Neural progenitor cell (in vitro differentiated cells): Measurements from ENCODE around the gene PCDHA2. TPM values are rescaled to one million over a fixed set of nuclear protein-coding genes. Genes with fewer than 3 reads are reported as not detected.
"Not testable (repeated sequence)": the region's sequence is repeated elsewhere in the genome, so short reads cannot be mapped to it uniquely, and the experiment has no call there.

ENCODE experiments used
- DNase-seq: peaks from one replicate; pipeline ENCODE4 v3.0.0-alpha.2; 2016; ENCODE audit warnings: low spot score
- H2AFZ ChIP-seq: fragments of 200-600 bp; sonication (generic); replicated peaks from 2 replicates; pipeline ENCODE4 v1.6.1; 2016; ENCODE audit warnings: antibody characterized with exemption
- H3F3A ChIP-seq: fragments of 200-600 bp; sonication (generic); 2 replicates; pipeline ENCODE4 v1.6.1; 2016; ENCODE audit warnings: antibody characterized with exemption, low read depth
- H3K27ac ChIP-seq: fragments of 200-600 bp; sonication (generic); 2 replicates; pipeline ENCODE4 v1.5.1; 2016; ENCODE audit warnings: mild to moderate bottlenecking
- H3K27me3 ChIP-seq: fragments of 200-600 bp; sonication (generic); 2 replicates; pipeline ENCODE4 v1.6.1; 2016; ENCODE audit warnings: mild to moderate bottlenecking, moderate library complexity
- H3K36me3 ChIP-seq: fragments of 200-600 bp; sonication (generic); 2 replicates; pipeline ENCODE4 v1.5.1; 2016
- H3K4me1 ChIP-seq: fragments of 200-600 bp; sonication (generic); 2 replicates; pipeline ENCODE4 v1.6.1; 2016; ENCODE audit warnings: mixed run types
- H3K4me2 ChIP-seq: fragments of 200-600 bp; sonication (generic); 2 replicates; pipeline ENCODE4 v1.6.1; 2016
- H3K4me3 ChIP-seq: fragments of 200-600 bp; sonication (generic); 2 replicates; pipeline ENCODE4 v1.5.1; 2016
- H3K79me2 ChIP-seq: fragments of 200-600 bp; sonication (generic); 2 replicates; pipeline ENCODE4 v1.6.1; 2016; ENCODE audit warnings: low read depth
- H3K9ac ChIP-seq: fragments of 200-600 bp; sonication (generic); 2 replicates; pipeline ENCODE4 v1.6.1; 2016
- H3K9me3 ChIP-seq: fragments of 200-600 bp; sonication (generic); 2 replicates; pipeline ENCODE4 v1.5.1; 2016; ENCODE audit warnings: low read depth
- H4K20me1 ChIP-seq: fragments of 200-600 bp; sonication (generic); 2 replicates; pipeline ENCODE4 v1.6.1; 2016; ENCODE audit warnings: low read depth
- H3K27ac Mint-ChIP-seq: 3 replicates; pipeline ENCODE4 v1.8.0; 2021; ENCODE audit warnings: mixed read lengths
- H3K27me3 Mint-ChIP-seq: 2 replicates; pipeline ENCODE4 v1.8.0; 2022; ENCODE audit warnings: low read depth, mild to moderate bottlenecking, inconsistent platforms, moderate library complexity, mixed read lengths; ENCODE audit not compliant: insufficient read depth
- H3K36me3 Mint-ChIP-seq: 3 replicates; pipeline ENCODE4 v1.8.0; 2021; ENCODE audit warnings: mixed read lengths
- H3K4me1 Mint-ChIP-seq: 3 replicates; pipeline ENCODE4 v1.8.0; 2021; ENCODE audit warnings: mixed read lengths
- H3K4me3 Mint-ChIP-seq: 3 replicates; pipeline ENCODE4 v1.8.0; 2021; ENCODE audit warnings: mild to moderate bottlenecking, moderate library complexity, mixed read lengths
- H3K9me3 Mint-ChIP-seq: 3 replicates; pipeline ENCODE4 v1.8.0; 2020; ENCODE audit warnings: mixed read lengths
- CTCF ChIP-seq: fragments of 200-600 bp; sonication (generic); IDR thresholded peaks from 2 replicates; pipeline ENCODE4 v1.5.1; 2017; ENCODE audit warnings: antibody characterized with exemption, mild to moderate bottlenecking
- EZH2 ChIP-seq: fragments of 200-600 bp; sonication (generic); IDR thresholded peaks from 2 replicates; pipeline ENCODE4 v1.6.1; 2017; ENCODE audit warnings: antibody characterized with exemption, mild to moderate bottlenecking, moderate library complexity
- EZH2phosphoT487 ChIP-seq: fragments of 200-600 bp; sonication (generic); IDR thresholded peaks from 2 replicates; pipeline ENCODE4 v1.6.1; 2017; ENCODE audit warnings: antibody characterized with exemption
- total RNA-seq: library from RNA; depleted of rRNA; stranded (reverse); fragments of >200 nt; gene quantifications from 2 replicates; pipeline ENCODE4 v1.2.3, GENCODE V29; 2015; ENCODE audit warnings: low replicate concordance

The PCDHA2 gene
- total RNA-seq, 1 donor from 2014 or later, result 3.7 TPM

- no peaks in the 10 kb centered on the region for H3K4me1 ChIP-seq
- H3K4me3 Mint-ChIP-seq, result no peak within 1 kb of the TSS
- H3K9ac ChIP-seq, result no peak within 1 kb of the TSS
- H2AFZ ChIP-seq, result no peak within 1 kb of the TSS
- H3K27ac ChIP-seq, result no peak within 1 kb of the TSS
- H3K79me2 ChIP-seq, result no peaks in the 10 kb centered on the region
- H3F3A ChIP-seq, result no peaks in the 10 kb centered on the region
- H3K36me3 Mint-ChIP-seq, result peaks cover 24% of the 10 kb centered on the region
- no peak within 1 kb of the TSS for H3K4me2 ChIP-seq
- no peak for DNase-seq
- no peaks in the 10 kb centered on the region for H3K4me1 Mint-ChIP-seq
- peaks cover 42% of the 10 kb centered on the region for H3K9me3 Mint-ChIP-seq
- H3K9me3 ChIP-seq, result no peaks in the 10 kb centered on the region
- H3K36me3 ChIP-seq, result peaks cover 11% of the 10 kb centered on the region
- H3K4me3 ChIP-seq, result no peak within 1 kb of the TSS
- H3K27me3 Mint-ChIP-seq, result peaks cover 3% of the 10 kb centered on the region
- TF ChIP-seq CTCF, result no peak
- no peak for TF ChIP-seq EZH2
- TF ChIP-seq EZH2phosphoT487, result no peak
- H3K27ac Mint-ChIP-seq, result no peak within 1 kb of the TSS
- no peaks in the 10 kb centered on the region for H3K27me3 ChIP-seq
- no peaks in the 10 kb centered on the region for H4K20me1 ChIP-seq
Measured at GRCh38 chr5:140833993-140834392, 39.3 kb downstream of the PCDHA2 start, which contains the start of gene PCDHA7. Gene PCDHA7 (plus strand): TSS chr5:140834269. CDS start chr5:140834384, 115 bp downstream.

GRCh38 chr5:140834439-140835008, 39.9 kb downstream of the PCDHA2 start:
- H3K4me2 ChIP-seq, H3K9ac ChIP-seq, H3K4me3 ChIP-seq, H3F3A ChIP-seq, H2AFZ ChIP-seq, H3K27me3 ChIP-seq, H4K20me1 ChIP-seq, H3K27me3 Mint-ChIP-seq, DNase-seq, H3K79me2 ChIP-seq, H3K4me1 Mint-ChIP-seq, H3K4me1 ChIP-seq, H3K9me3 ChIP-seq, H3K4me3 Mint-ChIP-seq, H3K27ac Mint-ChIP-seq, H3K27ac ChIP-seq: not testable (repeated sequence)
- peaks cover 24% of the 10 kb centered on the region for H3K36me3 Mint-ChIP-seq
- peaks cover 39% of the 10 kb centered on the region for H3K9me3 Mint-ChIP-seq
- peaks cover 11% of the 10 kb centered on the region for H3K36me3 ChIP-seq

- H3K36me3 Mint-ChIP-seq, result peaks cover 28% of the 10 kb centered on the region
Measured at GRCh38 chr5:140835622-140836510, 41.2 kb downstream of the PCDHA2 start.

More at GRCh38 chr5:140835622-140836510, 41.2 kb downstream of the PCDHA2 start:
- Histone ChIP-seq H3K36me3 (peaks cover 11% of the 10 kb centered on the region), H3K27ac (no peak overlapping the region), H3K4me2 (no peak overlapping the region), H4K20me1 (no peaks in the 10 kb centered on the region), H3F3A (no peaks in the 10 kb centered on the region), H3K4me3 (no peak overlapping the region), H3K79me2 (no peaks in the 10 kb centered on the region), H3K9ac (no peak overlapping the region), H3K9me3 (no peaks in the 10 kb centered on the region), H2AFZ (no peak overlapping the region), H3K27me3 (no peaks in the 10 kb centered on the region), H3K4me1 (no peaks in the 10 kb centered on the region)
- Mint-ChIP-seq H3K4me1 (no peaks in the 10 kb centered on the region), H3K27me3 (peaks cover 3% of the 10 kb centered on the region), H3K27ac (no peak overlapping the region), H3K9me3 (peaks cover 46% of the 10 kb centered on the region), H3K4me3 (no peak overlapping the region)
- no peak for DNase-seq
- no peak for TF ChIP-seq EZH2
- no peak for TF ChIP-seq EZH2phosphoT487
- no peak for TF ChIP-seq CTCF
